ENCODE data around the gene MMP28. TPM values are rescaled to one million over a fixed set of nuclear protein-coding genes. Genes with fewer than 3 reads are reported as not detected.
A peak's percentile ranks its signal among the peaks of the same experiment; 100 is the strongest.

Gene MMP28
- total and polyA plus RNA-seq, 2 of the 4 experiments (the other 2 are of a cell fraction) = 0.18 TPM; not detected in 1

GRCh38 chr17:35740997-35741931 is 54.2 kb downstream of the MMP28 start:
- no peak for TF ChIP-seq SMC3 (IDR thresholded peaks at IDR 0.05; ENCODE audit: low read depth, low read length)
- peak; percentile 36; the same call in 1 of the 2 replicates for TF ChIP-seq BHLHE40 (IDR thresholded peaks at IDR 0.05; ENCODE audit: low read depth, low read length)
- TF ChIP-seq NFE2L2 (IDR thresholded peaks at IDR 0.05; ENCODE audit: low read depth, low read length) = no peak
- Histone ChIP-seq H3K4me2 (ENCODE audit: low read depth, low read length) (no peak overlapping the region), H2BK15ac (ENCODE audit: low read depth, low read length) (no peak overlapping the region), H3K27ac (ENCODE audit: insufficient read depth, low read length) (no peak overlapping the region), H2AFZ (replicated peaks; ENCODE audit: low read length, poor library complexity) (no peak overlapping the region), H3K36me3 (ENCODE audit: control insufficient read depth, insufficient read depth, low read length) (no peaks in the 10 kb centered on the region), H3K27me3 (ENCODE audit: control insufficient read depth, insufficient read depth, low read length) (peaks cover 43% of the 10 kb centered on the region), H2BK120ac (ENCODE audit: low read depth, low read length) (no peak overlapping the region), H4K5ac (ENCODE audit: low read depth, low read length) (no peak overlapping the region), H2BK5ac (ENCODE audit: low read depth, low read length, poor library complexity, severe bottlenecking) (no peak overlapping the region), H3K56ac (ENCODE audit: extremely low read depth, insufficient read depth, low read length) (no peak overlapping the region), H4K20me1 (ENCODE audit: insufficient read depth, low read length) (peaks cover 12% of the 10 kb centered on the region), H4K91ac (ENCODE audit: insufficient read depth, low read depth, low read length) (no peak overlapping the region), H3K18ac (ENCODE audit: low read depth, low read length) (no peak overlapping the region), H2AK5ac (ENCODE audit: low read depth, low read length) (no peak overlapping the region), H3K4ac (ENCODE audit: low read depth, low read length) (no peak overlapping the region), H4K8ac (ENCODE audit: low read depth in 2 of 2, low read length in 2 of 2) (no peak overlapping the region), H3K4me1 (ENCODE audit: control insufficient read depth, insufficient read depth, low read length) (no peaks in the 10 kb centered on the region), H3K23ac (ENCODE audit: low read depth, low read length) (no peak overlapping the region; the same call in 1 of the 2 replicates), H3K4me3 (ENCODE audit: insufficient read depth, low read depth, low read length) (no peak overlapping the region), H2AK9ac (replicated peaks; ENCODE audit: low read depth, low read length, poor library complexity) (no peak overlapping the region), H3K14ac (replicated peaks; ENCODE audit: low read depth, low read length) (no peak overlapping the region), H3K9me1 (ENCODE audit: insufficient read depth, low read length) (peaks cover 2% of the 10 kb centered on the region; the same call in 1 of the 2 replicates), H3K9ac (ENCODE audit: low read depth, low read length) (no peak overlapping the region), H3K79me1 (ENCODE audit: low read depth in 1 of 2, low read length in 2 of 2) (no peaks in the 10 kb centered on the region), H2BK20ac (ENCODE audit: low read depth, low read length) (no peak overlapping the region), H3K9me3 (ENCODE audit: control insufficient read depth, insufficient read depth, low read length) (no peaks in the 10 kb centered on the region)
- CTCF ChIA-PET = no interaction called here
- ATAC-seq (ENCODE audit: low read depth) = peak; percentile 48; the same call in 1 of the 2 replicates
- POLR2A ChIA-PET (ENCODE audit: unreplicated experiment) = no interaction called here
- 21% methylated on average over 13 of the region's 73 CpGs; no CpG with 5 or more reads in 1 of the 2 experiments for WGBS, 2 experiments (ENCODE audit: extremely low coverage in 2 of 2, insufficient read length in 1 of 2)
- intact Hi-C loops (cut with micrococcal nuclease) = loop anchor here (10.0 kb wide), 2 partner anchors 306 to 496 kb away; partner anchors contain the start of genes SLFN12 and SLFN5
- BruUV-seq (replicated peaks) = no TSS peak
- no peak for DNase-seq
- in situ Hi-C loops (cut with MboI; ENCODE audit: low sequenced_read_pairs) = loop anchor here (25.0 kb wide), 1 partner anchor 379 kb away; the partner anchor contains the start of gene SLFN11
- dilution Hi-C loops (cut with HindIII; ENCODE audit: low sequenced_read_pairs, unreplicated experiment) = no loop called here

Measured in IMR-90 (cell line).